Activated T-cell treated with anti-CD3 and anti-CD28 coated beads for 24 hours (primary cell): ENCODE measurements around the gene COA8.

Experiments
- DNase-seq: peaks from one replicate; pipeline ENCODE4 v3.0.0-alpha.2; 2020; ENCODE audit warnings: low read depth

The COA8 gene, protein sequence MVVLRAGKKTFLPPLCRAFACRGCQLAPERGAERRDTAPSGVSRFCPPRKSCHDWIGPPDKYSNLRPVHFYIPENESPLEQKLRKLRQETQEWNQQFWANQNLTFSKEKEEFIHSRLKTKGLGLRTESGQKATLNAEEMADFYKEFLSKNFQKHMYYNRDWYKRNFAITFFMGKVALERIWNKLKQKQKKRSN

DNA sequence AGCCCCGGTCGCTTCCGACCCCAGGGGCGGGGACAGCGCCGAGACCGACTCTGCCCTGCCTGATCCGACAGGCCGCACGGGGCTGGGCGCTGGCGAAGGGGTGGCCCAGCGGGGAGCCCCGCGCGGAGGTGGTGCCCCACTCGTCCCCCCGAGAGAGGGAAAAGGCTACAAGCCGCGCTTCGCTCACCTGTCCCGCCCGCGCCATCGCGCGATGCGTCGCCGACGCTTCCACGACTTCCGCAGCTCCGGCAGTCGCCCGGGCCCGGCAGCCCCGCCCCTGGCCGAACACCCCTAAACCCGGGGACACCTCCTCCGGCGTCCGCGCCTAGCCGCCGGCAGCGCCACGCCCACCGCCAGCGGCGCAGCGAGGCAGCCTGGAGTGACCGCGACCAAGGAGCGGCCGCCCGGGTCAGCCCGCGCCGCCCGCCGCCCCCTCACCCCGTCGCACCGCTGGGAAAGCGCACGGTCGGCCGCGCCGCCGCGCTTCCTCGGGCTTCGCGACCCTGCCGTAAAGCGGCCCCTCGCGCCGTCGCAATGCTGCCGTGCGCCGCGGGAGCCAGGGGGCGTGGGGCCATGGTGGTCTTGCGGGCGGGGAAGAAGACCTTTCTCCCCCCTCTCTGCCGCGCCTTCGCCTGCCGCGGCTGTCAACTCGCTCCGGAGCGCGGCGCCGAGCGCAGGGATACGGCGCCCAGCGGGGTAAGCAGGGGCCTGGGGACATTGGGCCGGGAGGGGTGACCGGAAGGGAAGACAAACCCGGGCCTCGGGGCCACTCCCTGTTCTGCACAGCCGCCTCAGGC lies at the start of gene COA8, which contains the start of gene BAG5:
Gene COA8 (plus strand): TSS at position 532 of the 797 bp plus-strand sequence. CDS start 42 bp downstream, at position 574.
Gene BAG5 (minus strand): TSS at position 229 of the 797 bp plus-strand sequence. CDS start 1,493 bp downstream, outside the sequence.
- peak; percentile 84 for DNase-seq

- DNase-seq: no peak
Measured at GRCh38 chr14:103514596-103515421, 48.0 kb upstream of the COA8 start.

GRCh38 chr14:103516426-103517173 lies 46.2 kb upstream of the COA8 start:
- no peak for DNase-seq

GRCh38 chr14:103517174-103517566 lies 45.6 kb upstream of the COA8 start:
- no peak for DNase-seq

- no peak for DNase-seq
Measured at GRCh38 chr14:103517721-103518421, 44.9 kb upstream of the COA8 start.

- DNase-seq: peak; percentile 37
Measured at GRCh38 chr14:103518422-103519042, 44.2 kb upstream of the COA8 start.

GRCh38 chr14:103519043-103519836 lies 43.5 kb upstream of the COA8 start:
- DNase-seq: no peak

DNA sequence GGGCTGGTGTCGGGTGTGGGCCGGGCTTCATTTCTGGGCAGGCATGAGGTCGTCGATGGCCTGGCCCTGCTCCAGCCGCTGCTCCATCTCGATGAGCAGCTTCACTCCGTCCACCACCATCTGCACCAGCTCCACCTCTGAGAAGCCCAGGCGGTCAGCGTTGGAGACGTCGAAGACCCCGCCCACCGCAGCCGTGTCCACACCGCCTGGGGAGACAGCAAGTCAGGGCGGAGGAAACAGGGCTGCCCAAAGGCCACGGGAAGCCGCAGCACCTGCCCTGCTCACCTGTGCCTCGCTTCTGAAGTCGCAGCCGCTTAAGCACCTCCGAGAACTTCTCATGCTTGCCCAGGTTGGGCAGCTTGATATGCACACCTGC lies 42.9 kb upstream of the COA8 start:
- no peak for DNase-seq

DNA sequence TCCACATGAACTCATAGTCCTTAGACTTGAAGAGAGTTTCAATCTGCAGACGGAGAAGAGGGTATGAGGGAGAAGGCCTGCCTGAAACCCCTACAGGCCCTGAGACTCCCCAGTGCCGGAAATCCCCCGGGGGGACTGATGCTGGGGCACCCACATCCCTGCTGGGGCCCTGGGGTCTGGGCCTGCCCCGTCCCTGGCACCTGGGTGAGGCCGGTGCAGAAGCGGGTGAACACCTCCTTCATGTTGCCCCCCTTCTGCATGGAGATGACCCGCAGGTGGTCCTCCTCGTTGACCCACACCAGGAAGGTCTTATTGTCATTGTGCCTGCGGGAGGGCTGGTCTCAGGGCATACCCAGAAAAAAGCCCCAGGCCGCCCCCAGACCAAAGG lies 42.5 kb upstream of the COA8 start:
- no peak for DNase-seq

DNA sequence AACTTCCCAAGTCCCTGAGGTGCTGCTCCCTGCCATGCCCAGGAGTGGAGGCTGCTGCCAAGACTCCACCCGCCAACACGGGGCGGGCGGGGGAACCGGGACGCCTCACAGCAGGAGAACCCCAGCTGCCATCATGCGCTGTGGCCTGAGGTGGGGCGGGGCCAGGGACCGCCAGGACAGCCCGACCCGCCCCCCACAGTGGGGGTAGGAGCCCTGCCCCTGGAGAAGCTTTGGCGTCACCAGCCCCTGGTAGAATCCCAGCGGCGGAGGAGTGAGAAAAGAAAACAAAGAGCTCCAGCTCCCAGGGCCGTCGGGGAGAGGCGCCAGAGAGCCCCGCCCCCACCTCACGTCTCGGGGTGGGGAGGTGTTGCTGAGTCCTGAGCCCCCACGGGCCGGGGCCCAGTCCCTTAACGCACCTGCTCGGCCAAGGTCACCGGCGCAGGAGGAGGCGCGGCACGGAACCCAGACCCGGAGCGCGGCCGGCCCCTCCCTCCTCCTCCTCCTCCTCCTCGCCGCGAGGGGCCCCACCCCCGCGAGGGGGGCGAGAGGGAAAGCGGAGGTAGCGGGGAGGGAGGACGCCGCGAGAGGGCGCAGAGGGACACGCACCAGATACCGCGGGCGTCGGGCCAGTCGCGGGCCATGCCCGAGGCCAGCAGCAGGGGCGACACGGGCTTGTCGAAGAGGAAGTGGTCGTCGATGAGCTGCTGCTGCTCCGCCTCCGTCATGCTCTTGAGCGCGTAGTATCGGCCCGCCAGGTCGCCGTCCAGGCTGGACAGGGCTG lies 41.9 kb upstream of the COA8 start:
- peak; percentile 38 for DNase-seq

DNA sequence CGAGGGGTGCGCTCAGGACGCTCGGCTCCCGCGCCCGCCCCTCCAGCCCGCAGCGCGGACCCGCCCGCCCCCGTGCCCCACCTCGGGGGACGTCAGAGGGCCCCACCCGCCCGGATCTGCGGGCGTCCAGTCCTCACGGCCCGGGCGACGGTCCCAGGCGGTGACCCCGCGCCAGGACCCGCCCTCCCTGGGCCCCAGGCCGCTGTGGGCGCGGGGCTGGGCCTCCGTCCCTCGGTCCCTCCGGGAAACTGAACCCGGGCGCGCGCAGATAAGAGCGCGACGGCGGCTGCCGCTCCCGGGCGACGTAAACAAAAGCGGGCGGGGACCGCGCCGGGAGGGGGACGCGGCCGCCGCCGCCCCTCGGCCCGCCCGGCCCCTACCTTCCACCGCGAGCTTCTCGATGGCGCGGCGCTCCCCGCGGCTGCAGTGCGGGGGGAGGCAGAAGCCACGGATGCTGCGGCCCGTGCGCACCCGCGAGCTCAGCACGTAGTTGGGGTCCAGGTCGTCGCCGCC lies 41.3 kb upstream of the COA8 start:
- DNase-seq: no peak

GRCh38 chr14:103521951-103522563 lies 40.7 kb upstream of the COA8 start:
- DNase-seq: no peak

DNA sequence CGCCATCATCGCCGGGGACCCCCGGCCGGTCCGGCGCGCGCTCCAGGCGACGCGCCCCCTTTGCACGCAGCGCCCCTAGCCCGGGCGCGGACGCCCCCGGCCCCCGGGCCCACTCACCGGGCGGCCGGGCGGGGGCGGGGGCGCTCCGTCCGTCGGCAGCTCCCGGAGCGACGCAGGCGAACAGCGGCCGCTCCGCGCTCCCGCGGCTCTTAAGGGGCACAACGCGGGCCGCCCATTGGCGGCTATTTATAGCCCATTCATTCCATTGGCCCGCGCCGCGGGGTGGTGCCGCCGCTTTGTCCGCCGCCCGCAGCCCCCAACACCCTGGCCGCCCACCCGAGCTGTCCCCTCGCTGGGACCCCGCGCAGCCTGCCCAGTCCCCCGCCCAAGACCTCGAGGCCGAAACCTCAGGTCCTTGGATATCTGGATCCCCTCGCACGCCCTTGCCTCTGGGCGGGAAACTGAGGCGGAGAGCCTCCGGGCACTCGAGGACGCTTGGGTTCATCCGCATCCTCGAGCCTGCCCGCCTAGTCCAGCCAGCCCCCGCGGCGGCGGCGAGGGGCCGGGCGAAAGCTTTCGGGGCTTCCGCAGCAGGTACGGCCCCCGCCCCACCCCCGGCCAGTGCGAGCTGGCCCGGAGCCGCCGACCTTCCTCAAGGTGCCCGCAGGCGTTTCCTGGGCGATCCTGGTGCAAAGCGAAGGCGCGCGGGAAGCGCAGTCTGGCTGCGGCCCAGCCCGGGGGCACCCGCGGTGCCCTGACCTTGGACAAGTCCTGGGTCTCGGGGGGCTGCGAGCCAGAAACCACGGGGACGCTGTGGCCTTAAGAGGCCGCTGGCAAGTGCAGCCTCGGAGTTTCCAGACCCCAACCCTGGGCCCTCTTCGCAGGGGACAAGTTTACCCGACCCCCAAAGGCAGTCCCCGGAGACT lies 39.8 kb upstream of the COA8 start, which contains the start of gene CKB:
Gene CKB (minus strand): TSS at position 182 of the 926 bp plus-strand sequence. CDS start 337 bp downstream, outside the sequence.
- DNase-seq: no peak

GRCh38 chr14:103523575-103523954 lies 39.2 kb upstream of the COA8 start:
- DNase-seq: no peak

DNA sequence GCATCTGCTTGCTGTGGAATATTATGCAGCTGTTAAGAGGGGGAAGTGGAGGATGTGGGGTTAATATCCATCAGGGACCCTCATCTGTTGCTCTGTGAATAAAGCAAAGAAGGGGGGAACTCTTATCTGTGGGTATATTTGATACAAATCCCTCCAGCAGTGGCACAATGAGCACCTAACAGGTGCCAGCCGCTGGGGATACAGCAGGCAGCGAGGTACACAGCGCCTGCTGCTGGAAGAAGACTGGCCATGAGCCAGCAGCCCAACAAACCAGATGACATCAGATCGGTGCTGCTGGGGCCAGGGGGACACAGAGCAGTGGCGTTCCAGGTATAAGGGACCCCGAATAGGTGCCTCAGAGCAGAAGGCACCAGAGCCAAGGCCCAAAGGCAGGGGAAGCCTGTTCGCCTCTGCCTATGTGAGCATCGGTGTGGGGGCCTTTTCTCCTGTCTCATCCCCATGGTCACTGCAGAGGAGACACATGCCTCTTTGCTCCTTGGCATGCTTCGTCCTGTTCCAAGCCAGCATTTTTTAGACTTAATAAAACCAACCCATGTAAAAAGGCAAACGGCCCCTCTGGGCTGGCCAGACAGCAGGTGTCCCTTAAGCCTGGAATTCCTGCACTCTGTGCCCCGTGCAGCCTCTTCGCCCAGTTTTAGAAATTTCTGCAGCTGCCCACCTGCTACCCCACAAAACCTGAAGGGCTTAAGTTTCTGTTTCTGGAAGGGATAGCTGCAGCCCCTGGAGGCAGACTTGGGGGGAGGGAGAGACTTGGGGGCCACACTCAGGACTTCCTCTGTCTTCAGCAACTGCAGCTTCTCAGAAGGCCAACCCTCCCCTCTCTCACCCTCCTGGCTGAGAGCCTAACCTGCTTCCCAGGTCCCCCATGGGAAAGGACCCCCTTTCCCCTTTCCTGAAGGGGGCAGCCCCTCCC lies 38.5 kb upstream of the COA8 start:
- DNase-seq: no peak
